GM19452 (cell line): ENCODE results near the gene DCD.

Experiments
- ATAC-seq: cut with Tn5 transposase; IDR thresholded peaks from one replicate; pipeline ENCODE4 v1.9.1; 2021; ENCODE audit not compliant: unreplicated experiment

DCD gene

GRCh38 chr12:54608769-54609168 lies 39.4 kb downstream of the DCD start:
- no peak for ATAC-seq

GRCh38 chr12:54608156-54608555 lies 40.0 kb downstream of the DCD start:
- ATAC-seq: no peak

DNA sequence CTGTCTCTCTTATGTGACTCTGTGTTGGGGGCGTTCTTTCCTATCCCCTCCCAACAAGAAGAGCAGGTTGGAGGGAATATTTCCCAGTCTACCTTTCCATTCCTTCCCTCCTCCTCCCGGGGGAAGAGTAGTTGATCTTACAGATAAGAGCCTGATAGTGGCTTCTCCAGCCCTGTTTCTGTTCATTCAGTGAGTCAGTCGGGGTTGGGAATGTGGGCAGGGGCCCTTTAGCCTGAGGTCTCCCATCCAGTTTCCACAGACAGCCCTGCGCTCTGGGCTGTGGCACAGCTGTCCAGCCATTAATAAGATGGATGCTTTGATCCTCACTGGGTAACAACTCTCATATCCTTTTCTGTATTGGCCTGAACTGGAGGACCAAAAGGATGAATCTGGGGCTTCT lies 41.6 kb downstream of the DCD start:
- ATAC-seq: no peak

DNA sequence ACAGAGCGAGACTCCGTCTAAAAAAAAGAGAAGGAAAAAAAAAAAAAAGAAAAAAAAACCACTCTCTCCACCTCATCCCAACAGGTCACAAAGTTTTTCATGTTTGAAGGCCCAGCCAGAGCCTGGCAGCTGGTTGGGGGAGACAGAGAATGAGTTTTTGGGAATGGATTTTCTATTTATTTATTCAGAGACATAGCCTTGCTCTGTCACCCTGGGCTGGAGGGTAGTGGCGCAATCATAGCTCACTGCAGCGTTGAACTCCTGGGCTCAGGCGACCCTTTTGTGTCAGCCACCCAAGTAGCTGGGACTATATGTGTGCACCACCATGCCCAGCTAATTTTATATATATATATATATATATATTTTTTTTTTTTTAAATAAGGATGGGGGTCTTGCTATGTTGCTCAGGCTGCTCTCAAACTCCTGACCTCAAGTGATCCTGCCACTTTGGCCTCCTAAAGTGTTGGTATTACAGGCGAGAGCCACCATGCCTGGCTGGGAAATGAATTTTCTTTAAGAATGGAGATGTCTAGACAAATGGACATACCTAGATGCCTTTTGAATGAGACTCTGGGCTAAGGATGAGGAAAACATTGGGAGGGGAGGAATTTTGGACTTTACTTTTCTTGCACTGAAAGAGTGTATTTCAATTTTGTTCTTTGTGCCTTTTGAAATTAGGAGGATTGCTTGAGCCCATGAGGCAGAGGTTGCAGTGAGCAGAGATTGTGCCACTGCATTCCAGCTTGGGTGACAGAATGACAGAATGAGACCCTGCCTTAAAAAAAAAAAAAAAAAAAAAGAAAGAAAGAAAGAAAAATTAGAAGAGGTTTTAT lies 42.8 kb downstream of the DCD start:
- no peak for ATAC-seq

GRCh38 chr12:54604436-54604835 lies 43.7 kb downstream of the DCD start:
- no peak for ATAC-seq

DNA sequence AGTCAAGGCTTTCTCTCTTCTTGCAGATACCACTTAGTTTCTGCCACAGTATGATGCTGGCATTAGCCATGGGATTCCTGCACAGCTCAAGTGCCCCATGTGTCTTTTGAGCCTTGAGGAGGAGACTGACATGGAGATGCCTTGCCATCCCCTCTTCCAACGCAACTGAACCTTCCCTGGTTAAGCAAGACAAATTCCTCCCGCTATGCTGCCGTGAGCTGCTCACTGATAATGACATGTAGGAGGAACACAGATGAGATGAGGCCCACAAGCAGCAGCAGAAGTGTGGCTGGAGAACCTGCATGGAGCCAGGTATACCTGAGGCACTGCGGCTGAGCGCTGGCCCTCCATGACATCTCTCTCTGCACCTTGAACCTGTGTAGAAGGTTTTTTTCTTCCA lies 44.3 kb downstream of the DCD start:
- ATAC-seq: no peak

DNA sequence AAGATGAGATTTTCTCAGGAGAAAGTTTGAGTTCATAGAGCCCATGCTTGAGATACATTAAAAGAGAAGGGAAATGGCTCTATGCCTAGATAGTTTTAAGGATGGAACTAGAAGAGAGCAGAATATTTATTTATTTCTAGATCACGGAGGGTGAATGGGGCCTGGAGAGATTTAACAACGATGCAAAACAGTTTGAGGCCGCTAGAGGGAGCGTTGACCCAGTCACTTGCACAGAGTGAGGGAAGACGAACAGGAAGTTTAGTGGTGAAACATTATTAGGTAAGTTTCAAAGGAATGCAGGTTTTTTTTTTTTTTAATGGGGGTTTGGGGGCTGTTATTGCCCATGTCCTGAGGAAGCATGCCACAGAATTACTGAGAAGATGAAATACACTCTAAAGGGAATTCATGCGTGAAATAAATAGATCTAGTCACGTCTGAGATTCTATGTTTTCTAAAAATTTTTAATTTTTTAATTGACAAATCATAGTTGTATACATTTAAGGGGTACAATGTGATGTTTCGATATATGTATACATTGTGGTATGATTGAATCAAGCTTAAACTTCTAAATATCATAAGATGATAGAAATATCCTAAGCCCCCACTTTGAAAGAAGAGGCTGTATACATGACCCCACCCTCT lies 44.9 kb downstream of the DCD start:
- ATAC-seq: peak; percentile 91

DNA sequence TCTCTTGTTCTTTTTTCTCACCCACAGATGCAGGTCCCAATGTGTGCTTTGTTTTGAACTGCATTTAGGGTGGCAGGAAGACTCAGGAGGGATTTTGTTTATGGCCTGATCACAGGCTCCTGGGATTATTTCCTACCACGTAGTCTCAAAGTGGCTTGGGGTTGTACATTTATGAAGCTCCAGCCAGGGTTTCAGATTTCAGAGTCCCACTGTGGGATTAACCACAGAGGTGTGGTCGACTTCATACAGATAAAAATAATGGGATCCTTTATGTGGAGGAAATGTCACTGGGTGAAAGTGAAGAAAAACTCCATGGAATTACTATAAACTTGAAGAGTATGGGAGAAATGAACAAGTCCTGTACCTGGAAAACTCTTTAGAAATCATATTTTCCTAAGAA lies 45.5 kb downstream of the DCD start:
- ATAC-seq: no peak

DNA sequence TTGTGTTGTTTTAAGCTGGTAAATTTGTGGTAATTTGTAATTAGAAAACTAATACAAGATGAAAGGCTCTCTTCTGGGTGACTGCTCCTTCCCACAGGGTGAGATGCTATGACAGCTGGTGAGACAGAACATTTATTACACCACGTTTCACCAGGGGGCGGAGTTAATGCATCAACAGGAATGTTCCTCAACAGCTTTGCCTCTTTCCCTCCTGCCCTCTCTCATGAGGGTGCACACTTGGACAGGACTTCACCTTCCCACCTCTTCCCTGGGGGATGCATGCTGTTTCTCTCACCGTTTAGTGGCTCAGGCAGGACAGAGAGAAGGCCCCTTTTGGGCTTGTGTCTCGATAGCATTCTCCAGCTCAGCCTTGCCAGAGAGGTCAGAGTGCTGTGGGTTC lies 46.3 kb downstream of the DCD start:
- no peak for ATAC-seq

- no peak for ATAC-seq
These were observed 49.2 kb downstream of the DCD start for GRCh38 chr12:54598970-54599369.

- no peak for ATAC-seq
These were observed 51.6 kb downstream of the DCD start for GRCh38 chr12:54596526-54596946.

- no peak for ATAC-seq
These were observed 52.7 kb downstream of the DCD start for GRCh38 chr12:54595471-54595870.
